Measurements from ENCODE around the gene CLCN4.

CLCN4 gene

DNA sequence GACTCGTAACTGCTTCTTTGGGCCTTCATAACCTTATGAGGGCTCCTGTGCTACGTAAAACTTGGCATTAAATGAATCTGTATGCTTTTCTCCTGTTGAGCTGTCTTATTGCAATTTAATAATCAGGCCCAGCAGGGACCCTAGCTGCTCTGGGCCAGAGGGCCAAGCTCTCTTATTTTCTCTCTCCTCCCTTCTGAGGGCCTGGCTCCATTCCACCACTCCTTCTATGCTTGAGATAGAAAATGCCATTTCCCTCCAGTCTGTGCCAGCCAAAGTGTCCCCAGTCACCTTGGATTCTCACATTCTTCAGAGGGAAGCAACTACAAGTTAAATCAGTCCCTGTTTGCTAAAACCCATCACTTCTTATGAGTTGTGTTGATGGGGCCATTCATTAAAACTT lies 90.1 kb downstream of the CLCN4 start:
- ChIA-PET POLR2A (no interaction called here), CTCF (no interaction called here)
- TF ChIP-seq, protein P1, sequence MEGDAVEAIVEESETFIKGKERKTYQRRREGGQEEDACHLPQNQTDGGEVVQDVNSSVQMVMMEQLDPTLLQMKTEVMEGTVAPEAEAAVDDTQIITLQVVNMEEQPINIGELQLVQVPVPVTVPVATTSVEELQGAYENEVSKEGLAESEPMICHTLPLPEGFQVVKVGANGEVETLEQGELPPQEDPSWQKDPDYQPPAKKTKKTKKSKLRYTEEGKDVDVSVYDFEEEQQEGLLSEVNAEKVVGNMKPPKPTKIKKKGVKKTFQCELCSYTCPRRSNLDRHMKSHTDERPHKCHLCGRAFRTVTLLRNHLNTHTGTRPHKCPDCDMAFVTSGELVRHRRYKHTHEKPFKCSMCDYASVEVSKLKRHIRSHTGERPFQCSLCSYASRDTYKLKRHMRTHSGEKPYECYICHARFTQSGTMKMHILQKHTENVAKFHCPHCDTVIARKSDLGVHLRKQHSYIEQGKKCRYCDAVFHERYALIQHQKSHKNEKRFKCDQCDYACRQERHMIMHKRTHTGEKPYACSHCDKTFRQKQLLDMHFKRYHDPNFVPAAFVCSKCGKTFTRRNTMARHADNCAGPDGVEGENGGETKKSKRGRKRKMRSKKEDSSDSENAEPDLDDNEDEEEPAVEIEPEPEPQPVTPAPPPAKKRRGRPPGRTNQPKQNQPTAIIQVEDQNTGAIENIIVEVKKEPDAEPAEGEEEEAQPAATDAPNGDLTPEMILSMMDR (IDR thresholded peaks at IDR 0.05; ENCODE audit: control extremely low read depth, extremely low read depth, low read depth, missing control alignments) = no peak
- no peak for DNase-seq (ENCODE audit: extremely low spot score)

DNA sequence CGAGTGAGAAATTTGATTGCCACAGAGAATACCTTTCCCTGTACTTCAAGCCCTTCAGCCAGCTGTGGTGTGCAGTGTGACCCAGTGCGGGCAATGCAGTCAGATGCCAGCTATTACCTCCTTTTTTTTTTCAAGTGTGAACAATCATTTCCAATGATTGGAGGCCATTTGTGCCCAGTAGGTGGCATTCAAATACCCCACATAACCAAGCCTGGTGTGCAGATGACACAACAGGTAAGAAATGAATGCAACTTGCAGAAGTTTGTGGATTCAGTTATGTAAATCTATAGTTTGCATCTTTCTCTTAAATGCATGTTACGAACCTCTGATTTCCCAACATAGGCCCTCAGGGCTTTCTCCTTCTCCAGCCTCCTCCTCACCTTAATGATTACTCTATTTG lies 98.0 kb downstream of the CLCN4 start:
- POLR2A ChIA-PET = no interaction called here
- CTCF ChIA-PET = no interaction called here
- DNase-seq (ENCODE audit: extremely low spot score) = no peak
- TF ChIP-seq, protein P1 (IDR thresholded peaks at IDR 0.05; ENCODE audit: control extremely low read depth, extremely low read depth, low read depth, missing control alignments) = no peak

DNA sequence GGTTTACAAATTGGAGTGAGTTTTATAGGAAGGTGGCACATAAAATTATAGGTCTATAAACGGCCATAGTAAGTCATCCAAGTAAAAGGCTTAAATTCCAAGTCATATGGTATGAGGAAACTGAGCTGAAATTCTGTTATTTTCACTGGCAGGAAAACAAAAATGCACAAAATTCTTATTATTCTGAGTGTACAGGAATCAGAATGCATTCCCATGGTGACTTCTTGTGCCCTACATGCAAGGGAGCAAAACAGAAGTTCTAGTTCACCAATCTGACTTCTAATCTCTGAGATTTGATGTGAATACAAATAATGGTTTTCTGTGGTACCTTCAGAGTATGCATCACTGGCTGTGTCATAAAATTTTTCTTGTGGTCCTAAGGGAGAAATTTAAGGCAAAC lies 102.9 kb downstream of the CLCN4 start:
- ChIA-PET CTCF (no interaction called here), POLR2A (no interaction called here)
- TF ChIP-seq, protein P1 (IDR thresholded peaks at IDR 0.05; ENCODE audit: control extremely low read depth, extremely low read depth, low read depth, missing control alignments) = no peak
- no peak for DNase-seq (ENCODE audit: extremely low spot score)

DNA sequence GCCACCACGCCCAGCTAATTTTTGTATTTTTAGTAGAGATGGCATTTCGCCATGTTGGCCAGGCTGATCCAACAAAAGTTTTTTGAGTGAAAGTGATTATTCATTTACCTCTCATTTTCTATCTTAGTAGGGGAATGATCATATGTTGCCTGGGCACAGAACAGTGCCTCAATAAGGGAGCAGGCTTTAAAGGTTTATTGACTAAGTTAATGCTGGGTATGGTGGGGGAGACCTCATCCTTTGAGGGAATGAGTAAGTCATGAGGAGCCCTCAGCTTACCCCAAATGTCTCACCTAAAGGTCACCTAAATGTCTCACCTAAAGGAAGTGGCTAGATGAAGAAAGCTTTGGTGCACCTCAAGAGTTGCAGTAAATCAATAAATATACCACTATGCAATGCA lies 109.0 kb downstream of the CLCN4 start:
- DNase-seq (ENCODE audit: extremely low spot score) = no peak
- ChIA-PET CTCF (no interaction called here), POLR2A (no interaction called here)
- TF ChIP-seq, protein P1 (IDR thresholded peaks at IDR 0.05; ENCODE audit: control extremely low read depth, extremely low read depth, low read depth, missing control alignments) = no peak

- ChIA-PET POLR2A (no interaction called here), CTCF (no interaction called here)
- TF ChIP-seq, protein P1 (IDR thresholded peaks at IDR 0.05; ENCODE audit: control extremely low read depth, extremely low read depth, low read depth, missing control alignments) = no peak
- no peak for DNase-seq (ENCODE audit: extremely low spot score)
These were observed 121.9 kb downstream of the CLCN4 start for GRCh38 chrX:10278716-10279115.

- POLR2A ChIA-PET = no interaction called here
- TF ChIP-seq, protein P1 (IDR thresholded peaks at IDR 0.05; ENCODE audit: control extremely low read depth, extremely low read depth, low read depth, missing control alignments) = no peak
- DNase-seq (ENCODE audit: extremely low spot score) = no peak
- CTCF ChIA-PET = interaction anchor here (1.2 kb wide), 1 partner anchor 91 kb away, joined by 3 read pairs; no protein-coding TSS in a partner anchor
These were observed 123.3 kb downstream of the CLCN4 start for GRCh38 chrX:10280071-10280470.

DNA sequence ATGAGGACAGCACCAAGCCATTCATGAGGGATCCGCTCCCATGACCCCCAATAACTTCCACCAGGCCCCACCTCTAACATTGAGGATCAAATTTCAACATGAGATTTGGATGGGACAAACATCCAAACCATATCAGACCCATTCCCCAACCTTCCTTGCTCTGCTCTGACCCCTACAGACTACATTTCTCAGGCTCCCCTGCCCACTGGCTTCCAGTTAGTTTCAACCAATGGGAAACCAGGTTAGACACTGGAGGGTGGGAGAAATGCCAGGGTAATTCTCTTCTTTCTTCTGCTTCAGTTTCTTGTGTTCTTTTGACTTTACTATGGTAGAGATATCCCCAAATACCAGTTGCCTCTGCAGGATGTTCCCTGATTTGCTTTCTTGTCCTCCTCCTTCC lies 125.7 kb downstream of the CLCN4 start:
- no peak for DNase-seq (ENCODE audit: extremely low spot score)
- POLR2A ChIA-PET = no interaction called here

More for the DNA sequence above, 125.7 kb downstream of the CLCN4 start:
- TF ChIP-seq, protein P1 (IDR thresholded peaks at IDR 0.05; ENCODE audit: control extremely low read depth, extremely low read depth, low read depth, missing control alignments) = no peak
- CTCF ChIA-PET = no interaction called here

Data from GM10248 (cell line).